IMR-90 (cell line): ENCODE data around the gene PACSIN3. TPM values are rescaled to one million over a fixed set of nuclear protein-coding genes. Genes with fewer than 3 reads are reported as not detected.
"Not testable (repeated sequence)": the region's sequence is repeated elsewhere in the genome, so short reads cannot be mapped to it uniquely, and the experiment has no call there.

Experiments
- ATAC-seq: fragments of 200-7000 bp; cut with Tn5 transposase; 2 replicates; pipeline ENCODE4 v1.9.1; 2020; ENCODE audit warnings: low read depth, mild to moderate bottlenecking, moderate library complexity
- BruUV-seq: library from RNA; stranded (reverse); fragments of 400-500 nt; replicated peaks from 2 replicates; lab custom pipeline; 2021; lab: Mats Ljungman, UMichigan
- CTCF ChIA-PET: fragments of 300-600 bp; formaldehyde crosslinking; extraction: SDS; loops from one replicate; lab custom pipeline; 2021; ENCODE audit warnings: antibody characterized with exemption; lab: Yijun Ruan, JAX
- POLR2A ChIA-PET: fragments of 300-600 bp; sonication (Branson Sonifier 250); formaldehyde crosslinking; loops from one replicate; lab custom pipeline; 2022; ENCODE audit warnings: antibody characterized with exemption; ENCODE audit not compliant: unreplicated experiment; lab: Charles Lee
- DNase-seq: peaks from one replicate; pipeline ENCODE4 v3.0.0; 2013
- H2AFZ ChIP-seq: replicated peaks from 2 replicates; pipeline ENCODE3; 2013; ENCODE audit warnings: low read length, mild to moderate bottlenecking; ENCODE audit not compliant: poor library complexity
- H2AK5ac ChIP-seq: 2 replicates; pipeline ENCODE4 v1.6.1; 2013; ENCODE audit warnings: low read depth, low read length, inconsistent platforms
- H2AK9ac ChIP-seq: replicated peaks from 2 replicates; pipeline ENCODE3; 2013; ENCODE audit warnings: mild to moderate bottlenecking, low read depth, low read length, moderate library complexity; ENCODE audit not compliant: poor library complexity
- H2BK120ac ChIP-seq: 2 replicates; pipeline ENCODE4 v1.6.1; 2013; ENCODE audit warnings: low read depth, low read length, inconsistent platforms
- H2BK15ac ChIP-seq: 3 replicates; pipeline ENCODE4 v1.6.1; 2013; ENCODE audit warnings: low read depth, low read length, inconsistent platforms
- H2BK20ac ChIP-seq: 2 replicates; pipeline ENCODE4 v1.6.1; 2013; ENCODE audit warnings: low read depth, mild to moderate bottlenecking, inconsistent platforms, low read length, moderate library complexity
- H2BK5ac ChIP-seq: 2 replicates; pipeline ENCODE4 v1.6.1; 2013; ENCODE audit warnings: mild to moderate bottlenecking, low read depth, low read length, inconsistent platforms; ENCODE audit not compliant: poor library complexity, severe bottlenecking
- H3K14ac ChIP-seq: replicated peaks from 2 replicates; pipeline ENCODE4 v1.6.1; 2013; ENCODE audit warnings: low read depth, low read length, inconsistent platforms
- H3K18ac ChIP-seq: 2 replicates; pipeline ENCODE4 v1.6.1; 2013; ENCODE audit warnings: low read depth, low read length, control low read depth
- H3K23ac ChIP-seq: 2 replicates; pipeline ENCODE4 v1.6.1; 2013; ENCODE audit warnings: low read depth, low read length, inconsistent platforms
- H3K27ac ChIP-seq: 2 replicates; pipeline ENCODE4 v1.5.1; 2013; ENCODE audit warnings: mild to moderate bottlenecking, control low read depth, low read length; ENCODE audit not compliant: insufficient read depth
- H3K27me3 ChIP-seq: 2 replicates; pipeline ENCODE4 v1.6.1; 2013; ENCODE audit warnings: low read length; ENCODE audit not compliant: control insufficient read depth, insufficient read depth
- H3K36me3 ChIP-seq: 2 replicates; pipeline ENCODE4 v1.6.1; 2013; ENCODE audit warnings: low read length, mixed read lengths; ENCODE audit not compliant: control insufficient read depth, insufficient read depth
- H3K4ac ChIP-seq: 2 replicates; pipeline ENCODE4 v1.6.1; 2013; ENCODE audit warnings: low read depth, low read length, inconsistent platforms
- H3K4me1 ChIP-seq: 2 replicates; pipeline ENCODE4 v1.6.1; 2013; ENCODE audit warnings: low read length, mixed read lengths; ENCODE audit not compliant: control insufficient read depth, insufficient read depth
- H3K4me2 ChIP-seq: 2 replicates; pipeline ENCODE4 v1.6.1; 2013; ENCODE audit warnings: low read depth, mild to moderate bottlenecking, control low read depth, low read length, moderate library complexity
- H3K4me3 ChIP-seq: 2 replicates; pipeline ENCODE4 v1.5.1; 2013; ENCODE audit warnings: low read depth, mild to moderate bottlenecking, control low read depth, low read length, moderate library complexity; ENCODE audit not compliant: insufficient read depth
- H3K56ac ChIP-seq: 2 replicates; pipeline ENCODE4 v1.6.1; 2013; ENCODE audit warnings: low read length, inconsistent platforms; ENCODE audit not compliant: insufficient read depth; ENCODE audit errors: extremely low read depth
- H3K79me1 ChIP-seq, 2 experiments: 2 replicates each; pipeline ENCODE4 v1.6.1; 2013; ENCODE audit warnings: low read length in 2 of 2, inconsistent platforms in 1 of 2, low read depth in 1 of 2
- H3K9ac ChIP-seq: 2 replicates; pipeline ENCODE4 v1.6.1; 2013; ENCODE audit warnings: low read depth, low read length, control low read depth
- H3K9me1 ChIP-seq: 2 replicates; pipeline ENCODE4 v1.6.1; 2013; ENCODE audit warnings: low read length, inconsistent platforms; ENCODE audit not compliant: insufficient read depth
- H3K9me3 ChIP-seq: 2 replicates; pipeline ENCODE4 v1.6.1; 2013; ENCODE audit warnings: low read length; ENCODE audit not compliant: control insufficient read depth, insufficient read depth
- H4K20me1 ChIP-seq: 2 replicates; pipeline ENCODE4 v1.6.1; 2013; ENCODE audit warnings: low read length, inconsistent platforms; ENCODE audit not compliant: insufficient read depth
- H4K5ac ChIP-seq: 2 replicates; pipeline ENCODE4 v1.6.1; 2013; ENCODE audit warnings: mild to moderate bottlenecking, low read depth, low read length, control low read depth
- H4K8ac ChIP-seq, 2 experiments: 2 replicates each; pipeline ENCODE4 v1.6.1; 2013; ENCODE audit warnings: low read depth in 2 of 2, low read length in 2 of 2, control low read depth in 1 of 2, inconsistent platforms in 1 of 2
- H4K91ac ChIP-seq: 2 replicates; pipeline ENCODE4 v1.6.1; 2013; ENCODE audit warnings: low read depth, low read length, inconsistent platforms; ENCODE audit not compliant: insufficient read depth
- BHLHE40 ChIP-seq: fragments of 150-350 bp; IDR thresholded peaks from 2 replicates; pipeline ENCODE4 v1.6.1; 2016; ENCODE audit warnings: mild to moderate bottlenecking, low read depth, low read length
- MAFK ChIP-seq: IDR thresholded peaks from 2 replicates; pipeline ENCODE4 v1.6.1; 2012; ENCODE audit warnings: low read depth, low read length, improper control_type of control experiment
- MXI1 ChIP-seq: IDR thresholded peaks from 2 replicates; pipeline ENCODE4 v1.6.1; 2012; ENCODE audit warnings: low read depth, mild to moderate bottlenecking, low read length, moderate library complexity, borderline replicate concordance
- SMC3 ChIP-seq: fragments of 150-350 bp; IDR thresholded peaks from 2 replicates; pipeline ENCODE4 v1.6.1; 2016; ENCODE audit warnings: low read depth, mild to moderate bottlenecking, antibody characterized with exemption, low read length, moderate library complexity
- WGBS, 2 experiments: methylation state at CpG; one replicate each; pipeline versions ENCODE4 v1.1.5 to v1.1.7; 2013; ENCODE audit warnings: missing lambda C conversion rate in 2 of 2; ENCODE audit not compliant: insufficient read length in 1 of 2; ENCODE audit errors: extremely low coverage in 2 of 2; 5-methylcytosine and 5-hydroxymethylcytosine counted together
- dilution Hi-C: fragments of 300-500 bp; cut with HindIII; formaldehyde crosslinking; loops from one replicate; pipeline ENCODE4 v1.14.3; 2018; ENCODE audit warnings: low sequenced_read_pairs; ENCODE audit not compliant: unreplicated experiment
- in situ Hi-C: fragments of 300-500 bp; cut with MboI; formaldehyde crosslinking; loops from 3 replicates; pipeline ENCODE4 v1.14.3; 2019; ENCODE audit warnings: low sequenced_read_pairs, inconsistent platforms, mixed read lengths
- intact Hi-C: fragments of 100-400 bp; cut with micrococcal nuclease; formaldehyde crosslinking; loops from 2 replicates; pipeline ENCODE4 v1.10.0; 2022
- polyA plus RNA-seq, 3 experiments: library from polyadenylated mRNA; depleted of rRNA; stranded (reverse); fragments of >200 nt; gene quantifications; 2 replicates each; pipeline ENCODE4 v1.2.3, GENCODE V29; 2012; ENCODE audit warnings: low replicate concordance in 1 of 3
- total RNA-seq: library from RNA; depleted of rRNA; stranded (reverse); fragments of >200 nt; gene quantifications from 2 replicates; pipeline ENCODE4 v1.2.3, GENCODE V29; 2012
- TF ChIP-seq, protein P1 (sequence below): fragments of 150-350 bp; IDR thresholded peaks from 2 replicates; pipeline ENCODE4 v1.6.1; 2016; ENCODE audit warnings: low read depth, mild to moderate bottlenecking, low read length, moderate library complexity, borderline replicate concordance

Gene PACSIN3
- total and polyA plus RNA-seq, 2 of the 4 experiments (the other 2 are of a cell fraction) = 19.2 to 21.1 TPM

DNA sequence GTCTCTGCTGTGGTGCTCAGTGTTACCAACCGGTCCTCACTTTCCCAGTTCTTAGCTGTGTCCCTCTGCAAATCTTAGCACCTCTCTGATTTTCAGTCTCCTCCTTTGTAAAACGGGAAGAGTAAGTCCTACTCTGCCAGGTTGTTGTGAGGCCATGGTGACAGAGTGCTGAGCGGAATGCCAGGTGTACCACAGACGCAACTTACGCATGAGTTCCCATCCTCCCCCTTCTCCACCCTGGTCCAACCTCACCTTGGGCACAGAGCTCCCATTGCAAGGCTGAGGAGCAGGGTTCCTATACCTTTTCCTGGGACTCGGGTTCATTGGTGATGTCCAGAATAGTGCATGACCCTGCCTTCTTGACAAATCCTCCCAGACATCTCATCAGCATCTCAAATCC, 21.2 kb upstream of the PACSIN3 start:
- TF ChIP-seq, protein P1, sequence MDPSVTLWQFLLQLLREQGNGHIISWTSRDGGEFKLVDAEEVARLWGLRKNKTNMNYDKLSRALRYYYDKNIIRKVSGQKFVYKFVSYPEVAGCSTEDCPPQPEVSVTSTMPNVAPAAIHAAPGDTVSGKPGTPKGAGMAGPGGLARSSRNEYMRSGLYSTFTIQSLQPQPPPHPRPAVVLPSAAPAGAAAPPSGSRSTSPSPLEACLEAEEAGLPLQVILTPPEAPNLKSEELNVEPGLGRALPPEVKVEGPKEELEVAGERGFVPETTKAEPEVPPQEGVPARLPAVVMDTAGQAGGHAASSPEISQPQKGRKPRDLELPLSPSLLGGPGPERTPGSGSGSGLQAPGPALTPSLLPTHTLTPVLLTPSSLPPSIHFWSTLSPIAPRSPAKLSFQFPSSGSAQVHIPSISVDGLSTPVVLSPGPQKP = no peak
- TF ChIP-seq SMC3 = no peak
- TF ChIP-seq MAFK = no peak
- TF ChIP-seq MXI1 = no peak
- no peak for TF ChIP-seq BHLHE40
- no peak overlapping the region for H2AFZ ChIP-seq
- no peak overlapping the region for H3K56ac ChIP-seq
- H3K4me3 ChIP-seq = no peak overlapping the region
- ATAC-seq (no peak), DNase-seq (no peak)
- intact Hi-C loops (no loop called here), in situ Hi-C loops (no loop called here), dilution Hi-C loops (no loop called here)
- H2AK5ac ChIP-seq = no peak overlapping the region
- no peak overlapping the region for H3K18ac ChIP-seq
- ChIA-PET POLR2A (no interaction called here), CTCF (no interaction called here)
- H3K79me1 ChIP-seq = no peaks in the 10 kb centered on the region
- no peak overlapping the region for H2BK120ac ChIP-seq
- no peak overlapping the region for H2AK9ac ChIP-seq
- no peaks in the 10 kb centered on the region for H3K9me3 ChIP-seq
- no peak overlapping the region for H2BK20ac ChIP-seq
- H3K14ac ChIP-seq = no peak overlapping the region
- no peaks in the 10 kb centered on the region; the same call in 1 of the 2 replicates for H3K9me1 ChIP-seq
- H3K36me3 ChIP-seq = no peaks in the 10 kb centered on the region
- H4K8ac ChIP-seq = no peak overlapping the region
- H4K5ac ChIP-seq = no peak overlapping the region
- H3K27me3 ChIP-seq = peaks cover 4% of the 10 kb centered on the region; the same call in 1 of the 2 replicates
- no peak overlapping the region for H3K4ac ChIP-seq
- no TSS peak for BruUV-seq
- H3K4me2 ChIP-seq = no peak overlapping the region
- H3K27ac ChIP-seq = no peak overlapping the region
- no peak overlapping the region for H4K91ac ChIP-seq
- no peaks in the 10 kb centered on the region; the same call in 1 of the 2 replicates for H3K4me1 ChIP-seq
- H3K23ac ChIP-seq = no peak overlapping the region
- H3K9ac ChIP-seq = no peak overlapping the region
- no peaks in the 10 kb centered on the region for H4K20me1 ChIP-seq
- H2BK15ac ChIP-seq = no peak overlapping the region
- 63% methylated on average over 1 of the region's 6 CpGs; no CpG with 5 or more reads in 1 of the 2 experiments for WGBS, 2 experiments
- no peak overlapping the region for H2BK5ac ChIP-seq

DNA sequence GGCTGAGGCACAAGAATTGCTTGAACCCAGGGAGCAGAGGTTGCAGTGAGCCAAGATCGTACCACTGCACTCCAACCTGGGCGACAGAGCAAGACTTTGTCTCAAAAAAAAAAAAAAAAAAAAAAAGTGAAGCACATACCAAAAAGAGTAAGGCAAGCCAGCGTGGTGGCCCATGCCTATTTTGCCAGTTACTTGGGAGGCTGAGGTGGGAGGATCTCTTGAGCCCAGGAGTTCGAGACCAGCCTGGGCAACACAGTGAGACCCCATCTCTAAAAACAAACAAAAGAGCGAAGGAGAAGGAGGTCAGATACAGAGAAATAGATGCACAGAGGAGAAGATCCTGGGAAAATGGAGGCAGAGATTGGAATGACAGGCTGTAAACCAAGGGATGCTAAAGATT, 20.3 kb upstream of the PACSIN3 start:
- no CpG with 5 or more reads among the region's 5 CpGs for WGBS, 2 experiments
- intact Hi-C loops, H3K9me1 ChIP-seq, H3K36me3 ChIP-seq, H3K4me2 ChIP-seq, H3K14ac ChIP-seq, H2AFZ ChIP-seq, H3K79me1 ChIP-seq, H4K5ac ChIP-seq, H3K27me3 ChIP-seq, BruUV-seq, POLR2A ChIA-PET, H2BK120ac ChIP-seq, in situ Hi-C loops, H3K4ac ChIP-seq, H2BK5ac ChIP-seq, H4K91ac ChIP-seq, H2BK15ac ChIP-seq, H3K9me3 ChIP-seq, H3K4me1 ChIP-seq, H4K20me1 ChIP-seq, DNase-seq, H3K9ac ChIP-seq, H3K4me3 ChIP-seq, dilution Hi-C loops, H3K18ac ChIP-seq, H2AK9ac ChIP-seq, H2AK5ac ChIP-seq, H3K56ac ChIP-seq, H4K8ac ChIP-seq, H3K23ac ChIP-seq, ATAC-seq, H2BK20ac ChIP-seq, H3K27ac ChIP-seq, CTCF ChIA-PET: not testable (repeated sequence)
